HG02885 (cell line): ENCODE measurements around the gene ABTB2.
A peak's percentile ranks its signal among the peaks of the same experiment; 100 is the strongest.

Experiments used
- ATAC-seq: cut with Tn5 transposase; IDR thresholded peaks from one replicate; pipeline ENCODE4 v1.9.1; 2021; ENCODE audit warnings: mild to moderate bottlenecking; ENCODE audit not compliant: unreplicated experiment, poor library complexity

The ABTB2 gene

GRCh38 chr11:34318111-34319037, 39.4 kb downstream of the ABTB2 start:
- ATAC-seq: no peak

DNA sequence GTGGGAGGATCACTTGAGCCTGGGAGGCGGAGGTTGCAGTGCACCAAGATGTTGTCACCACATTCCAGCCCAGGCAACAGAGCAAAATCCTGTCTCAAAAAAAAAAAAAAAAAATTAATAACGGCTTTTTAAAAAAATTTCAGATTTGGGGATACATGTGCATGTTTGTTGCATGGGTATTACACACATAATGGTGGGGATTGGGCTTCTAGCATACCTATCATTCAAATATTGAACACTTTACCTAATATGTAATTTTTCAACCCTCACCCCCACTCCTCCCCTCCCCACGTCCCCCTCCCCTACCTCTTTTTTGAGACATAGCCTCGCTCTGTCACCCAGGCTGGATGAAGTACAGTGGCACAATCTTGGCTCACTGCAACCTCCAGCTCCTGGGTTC, 40.1 kb downstream of the ABTB2 start:
- ATAC-seq: no peak

DNA sequence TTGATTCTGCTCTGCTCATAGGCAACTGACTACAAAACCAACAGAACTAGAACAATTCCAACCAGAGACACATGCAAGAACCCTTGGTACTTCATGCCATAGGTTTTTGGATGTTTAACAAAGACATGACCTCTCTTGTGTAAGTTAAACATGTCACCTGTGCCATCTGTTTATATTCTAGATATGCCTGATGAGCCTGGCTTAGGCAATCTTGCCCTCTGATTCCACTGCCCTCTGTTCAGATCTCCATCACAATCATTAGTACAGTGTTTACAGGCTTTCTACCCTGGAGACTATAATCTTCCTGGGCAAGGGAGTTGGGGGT, 40.8 kb downstream of the ABTB2 start:
- ATAC-seq: no peak

- ATAC-seq: no peak
These were observed 41.3 kb downstream of the ABTB2 start for GRCh38 chr11:34316347-34317035.

GRCh38 chr11:34315394-34315793, 42.4 kb downstream of the ABTB2 start:
- no peak for ATAC-seq

DNA sequence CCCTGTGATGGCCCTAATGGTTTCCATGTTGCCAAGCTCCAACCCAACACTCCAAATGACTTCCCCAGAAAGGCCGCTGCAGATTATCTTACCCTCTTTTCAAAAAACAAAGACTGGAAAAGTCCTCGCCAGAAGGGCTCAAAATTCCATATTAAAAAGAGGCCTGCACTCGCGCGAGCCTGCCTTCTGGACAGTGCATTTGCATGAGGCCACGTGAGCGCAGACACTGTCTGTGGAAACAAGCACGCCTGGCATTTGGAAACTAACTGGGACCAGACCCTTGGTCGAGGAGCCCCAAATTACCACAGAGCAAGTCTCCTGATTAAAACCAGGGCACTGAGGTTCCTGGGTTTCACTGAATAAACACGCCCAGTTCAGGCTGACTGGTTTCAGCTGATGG, 42.9 kb downstream of the ABTB2 start:
- ATAC-seq: no peak

DNA sequence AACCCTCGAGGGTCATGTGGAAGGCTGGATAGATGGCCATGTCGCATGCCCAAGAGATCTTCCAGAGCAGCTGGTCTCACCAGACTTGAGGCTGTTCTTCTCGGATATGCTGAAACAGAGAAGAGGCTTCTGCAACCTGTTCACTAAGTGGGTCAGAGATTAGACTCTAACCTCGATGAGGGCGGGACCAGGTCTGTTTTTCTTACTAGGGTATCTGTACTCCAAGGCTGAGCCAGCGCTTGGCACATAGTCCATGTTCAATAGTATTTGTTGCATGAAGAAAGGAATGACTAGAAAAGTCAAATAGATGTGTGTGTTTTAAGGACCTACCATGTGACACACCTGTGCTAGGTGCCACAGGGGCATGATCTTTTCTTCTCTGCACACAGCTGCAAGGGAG, 43.6 kb downstream of the ABTB2 start:
- ATAC-seq: no peak

DNA sequence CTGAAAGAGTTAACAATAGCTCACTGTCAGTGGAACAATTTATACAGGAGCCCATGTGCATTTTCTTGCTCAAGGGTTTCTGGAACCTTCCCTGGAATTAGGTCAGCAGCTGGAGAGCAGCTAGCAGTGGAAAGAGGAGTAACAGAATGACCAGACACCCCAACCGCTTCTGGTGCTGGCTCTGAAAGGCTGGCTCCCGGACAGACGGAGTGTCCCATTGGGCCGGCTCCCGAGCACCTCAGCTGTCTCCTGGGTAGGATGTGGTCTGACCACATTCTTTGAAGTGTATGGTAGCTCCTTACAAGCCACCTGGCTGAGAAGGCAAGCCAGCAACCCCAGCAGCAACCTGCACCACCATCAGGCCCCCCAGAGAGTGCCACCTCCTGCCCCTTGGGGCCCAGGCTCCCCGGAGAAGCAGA, 44.7 kb downstream of the ABTB2 start:
- ATAC-seq: peak; percentile 75

- no peak for ATAC-seq
These were observed 46.7 kb downstream of the ABTB2 start for GRCh38 chr11:34311126-34311525.

DNA sequence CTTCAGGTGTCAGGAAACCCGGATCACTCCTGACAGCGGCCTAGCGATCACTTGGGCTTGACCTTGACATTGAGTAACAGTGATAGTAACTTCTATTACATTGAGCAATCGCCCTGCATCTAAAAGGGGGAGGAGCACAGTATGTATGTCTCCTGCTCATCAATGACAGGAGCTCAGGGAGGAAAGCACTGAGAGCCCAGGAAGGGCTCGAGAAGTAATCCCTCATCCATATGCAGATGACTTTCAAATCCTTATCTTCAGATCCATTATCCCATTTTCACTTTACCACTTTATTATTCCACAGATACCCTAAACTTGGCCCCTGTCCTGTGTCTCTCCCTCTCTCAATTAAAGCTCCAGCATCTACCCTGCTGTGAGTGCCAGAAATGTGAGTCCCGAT, 47.8 kb downstream of the ABTB2 start:
- no peak for ATAC-seq

GRCh38 chr11:34308913-34309585, 48.8 kb downstream of the ABTB2 start:
- no peak for ATAC-seq

GRCh38 chr11:34308049-34308912, 49.5 kb downstream of the ABTB2 start:
- ATAC-seq: no peak

- no peak for ATAC-seq
These were observed 52.0 kb downstream of the ABTB2 start for GRCh38 chr11:34305780-34306179.

DNA sequence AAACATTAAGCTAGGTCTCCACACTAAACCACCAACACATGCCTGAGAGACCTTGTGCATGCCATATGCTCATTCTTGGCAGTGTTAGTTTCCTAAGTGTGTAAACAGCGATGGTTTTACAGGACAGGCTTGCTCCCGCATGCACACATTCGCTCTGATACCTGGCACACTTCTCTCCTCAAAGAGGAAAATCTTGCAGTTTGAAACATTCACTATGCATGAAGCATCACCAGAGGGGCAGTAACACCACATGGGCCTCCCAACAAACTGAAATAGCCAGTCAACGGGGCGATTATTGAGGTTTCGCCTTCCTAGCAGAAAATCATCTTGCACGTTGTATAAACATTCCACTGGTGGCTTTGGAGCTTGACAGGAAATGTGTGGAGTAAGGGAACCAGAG, 52.6 kb downstream of the ABTB2 start:
- no peak for ATAC-seq

GRCh38 chr11:34303028-34303570, 54.7 kb downstream of the ABTB2 start:
- ATAC-seq: no peak

DNA sequence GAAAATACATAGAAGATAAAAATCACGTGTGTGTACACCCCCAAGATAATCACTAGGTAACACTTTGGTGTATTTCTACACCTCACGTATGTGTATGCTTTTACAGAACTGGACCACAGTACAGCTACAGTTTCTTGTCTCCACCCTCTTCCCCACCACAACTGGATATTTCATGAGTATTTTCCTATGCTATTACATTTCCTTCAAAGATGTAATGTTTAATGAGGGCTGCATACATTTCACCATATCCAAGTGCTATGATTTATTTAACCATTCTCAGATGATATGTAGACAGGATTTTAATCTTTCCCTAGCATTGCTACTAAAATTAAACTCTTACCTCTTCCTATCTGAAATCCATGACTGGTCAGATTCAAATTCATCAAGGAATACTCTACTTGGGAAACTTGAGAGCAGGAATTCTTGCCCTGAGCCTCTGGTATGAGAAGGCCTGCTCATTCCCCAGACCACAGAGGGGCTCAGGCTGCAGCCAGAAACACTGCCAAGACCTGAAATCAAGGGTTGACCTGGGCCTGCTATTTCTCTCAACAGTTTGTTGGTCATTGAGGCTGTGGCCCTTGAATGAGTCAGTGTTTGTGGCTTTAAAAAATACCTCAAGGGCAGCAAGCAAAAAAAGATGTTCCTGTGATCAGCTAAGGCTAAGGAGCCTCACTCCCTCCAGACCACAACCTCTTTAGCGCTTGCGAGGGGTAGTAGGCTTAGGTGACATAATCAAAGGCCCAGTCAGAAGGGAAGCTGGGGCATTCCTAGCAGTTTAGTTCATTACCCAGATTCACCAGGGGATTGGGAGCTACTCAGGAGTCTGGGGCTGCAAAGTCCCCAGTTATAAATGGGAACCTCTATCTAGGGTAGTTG, 55.5 kb downstream of the ABTB2 start:
- ATAC-seq: peak; percentile 78

DNA sequence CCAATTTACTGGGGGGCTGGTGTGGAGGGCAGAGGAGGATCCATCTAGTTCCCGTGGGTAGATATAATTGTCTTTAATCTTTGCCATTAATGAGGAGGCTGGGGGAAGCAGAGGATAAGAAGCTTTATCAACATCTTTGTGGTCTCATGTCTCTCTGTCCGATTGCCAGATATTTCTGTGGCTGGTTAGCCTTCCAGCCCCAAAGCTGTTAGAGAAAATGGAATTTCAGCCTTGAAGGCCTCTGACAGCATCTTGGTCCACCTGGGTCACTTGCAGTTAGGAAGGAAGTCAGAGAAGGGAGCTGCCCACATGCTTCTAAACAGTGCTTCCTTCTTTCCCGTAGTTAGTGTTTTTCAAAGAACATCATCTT, 56.9 kb downstream of the ABTB2 start:
- no peak for ATAC-seq

GRCh38 chr11:34300026-34300925, 57.5 kb downstream of the ABTB2 start:
- ATAC-seq: no peak
